Right lung (tissue), 10 donors: ENCODE measurements around the gene ECPAS. TPM values are rescaled to one million over a fixed set of nuclear protein-coding genes. Genes with fewer than 3 reads are reported as not detected.
"Not testable (repeated sequence)": the region's sequence is repeated elsewhere in the genome, so short reads cannot be mapped to it uniquely, and the experiment has no call there.

ENCODE experiments used
- DNase-seq, 2 donors: peaks; one replicate each; pipeline ENCODE4 v3.0.0-alpha.2; 2013
- long read RNA-seq, 8 donors: transcript quantifications; one replicate each; lab custom pipeline, GENCODE V29; 2026
- polyA plus RNA-seq, 5 donors: library from polyadenylated mRNA; unstranded; fragments of 120-200 nt; gene quantifications; one replicate each; pipeline versions ENCODE4 v1.2.1 to v1.2.3, GENCODE V29; 2013; ENCODE audit warnings: inconsistent platforms in 1 of 5, low replicate concordance in 1 of 5; ENCODE audit not compliant: insufficient read length in 5 of 5, insufficient read depth in 1 of 5

Gene ECPAS, protein sequence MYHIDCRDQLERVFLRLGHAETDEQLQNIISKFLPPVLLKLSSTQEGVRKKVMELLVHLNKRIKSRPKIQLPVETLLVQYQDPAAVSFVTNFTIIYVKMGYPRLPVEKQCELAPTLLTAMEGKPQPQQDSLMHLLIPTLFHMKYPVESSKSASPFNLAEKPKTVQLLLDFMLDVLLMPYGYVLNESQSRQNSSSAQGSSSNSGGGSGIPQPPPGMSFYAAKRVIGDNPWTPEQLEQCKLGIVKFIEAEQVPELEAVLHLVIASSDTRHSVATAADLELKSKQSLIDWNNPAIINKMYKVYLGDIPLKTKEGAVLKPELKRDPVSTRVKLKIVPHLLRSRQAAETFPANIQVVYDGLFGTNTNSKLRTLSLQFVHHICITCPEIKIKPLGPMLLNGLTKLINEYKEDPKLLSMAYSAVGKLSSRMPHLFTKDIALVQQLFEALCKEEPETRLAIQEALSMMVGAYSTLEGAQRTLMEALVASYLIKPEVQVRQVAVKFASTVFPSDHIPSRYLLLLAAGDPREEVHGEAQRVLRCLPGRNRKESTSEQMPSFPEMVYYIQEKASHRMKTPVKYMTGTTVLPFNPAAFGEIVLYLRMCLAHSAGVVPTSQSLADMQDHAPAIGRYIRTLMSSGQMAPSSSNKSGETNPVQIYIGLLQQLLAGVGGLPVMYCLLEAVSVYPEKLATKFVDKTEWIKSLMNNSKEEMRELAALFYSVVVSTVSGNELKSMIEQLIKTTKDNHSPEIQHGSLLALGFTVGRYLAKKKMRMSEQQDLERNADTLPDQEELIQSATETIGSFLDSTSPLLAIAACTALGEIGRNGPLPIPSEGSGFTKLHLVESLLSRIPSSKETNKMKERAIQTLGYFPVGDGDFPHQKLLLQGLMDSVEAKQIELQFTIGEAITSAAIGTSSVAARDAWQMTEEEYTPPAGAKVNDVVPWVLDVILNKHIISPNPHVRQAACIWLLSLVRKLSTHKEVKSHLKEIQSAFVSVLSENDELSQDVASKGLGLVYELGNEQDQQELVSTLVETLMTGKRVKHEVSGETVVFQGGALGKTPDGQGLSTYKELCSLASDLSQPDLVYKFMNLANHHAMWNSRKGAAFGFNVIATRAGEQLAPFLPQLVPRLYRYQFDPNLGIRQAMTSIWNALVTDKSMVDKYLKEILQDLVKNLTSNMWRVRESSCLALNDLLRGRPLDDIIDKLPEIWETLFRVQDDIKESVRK (N-terminal part only)
- polyA plus RNA-seq: 10 to 100 TPM; 70.2 to 92.0 (median 84.9) TPM
- long read RNA-seq, donor 1, full-length matches to known transcripts: 1 of 27 reads
- long read RNA-seq, donor 1, partial matches to known transcripts: 26 of 27 reads
- long read RNA-seq, donor 1, other reads (novel, unspliced or antisense): 0 of 27 reads
- long read RNA-seq, donor 2, full-length matches to known transcripts: 1 of 6 reads
- long read RNA-seq, donor 2, partial matches to known transcripts: 5 of 6 reads
- long read RNA-seq, donor 2, other reads (novel, unspliced or antisense): 0 of 6 reads
- long read RNA-seq, donor 3, partial matches to known transcripts: 29 of 29 reads
- long read RNA-seq, donor 3, other reads (novel, unspliced or antisense): 0 of 29 reads
- long read RNA-seq, donor 4, partial matches to known transcripts: 6 of 6 reads
- long read RNA-seq, donor 4, other reads (novel, unspliced or antisense): 0 of 6 reads
- long read RNA-seq, donor 5, full-length matches to known transcripts: 2 of 36 reads
- long read RNA-seq, donor 5, partial matches to known transcripts: 34 of 36 reads
- long read RNA-seq, donor 5, other reads (novel, unspliced or antisense): 0 of 36 reads
- long read RNA-seq, donor 6, partial matches to known transcripts: 34 of 34 reads
- long read RNA-seq, donor 6, other reads (novel, unspliced or antisense): 0 of 34 reads
- long read RNA-seq, donor 7, full-length matches to known transcripts: 1 of 16 reads
- long read RNA-seq, donor 7, partial matches to known transcripts: 15 of 16 reads
- long read RNA-seq, donor 7, other reads (novel, unspliced or antisense): 0 of 16 reads
- long read RNA-seq, donor 8, partial matches to known transcripts: 12 of 12 reads
- long read RNA-seq, donor 8, other reads (novel, unspliced or antisense): 0 of 12 reads

DNA sequence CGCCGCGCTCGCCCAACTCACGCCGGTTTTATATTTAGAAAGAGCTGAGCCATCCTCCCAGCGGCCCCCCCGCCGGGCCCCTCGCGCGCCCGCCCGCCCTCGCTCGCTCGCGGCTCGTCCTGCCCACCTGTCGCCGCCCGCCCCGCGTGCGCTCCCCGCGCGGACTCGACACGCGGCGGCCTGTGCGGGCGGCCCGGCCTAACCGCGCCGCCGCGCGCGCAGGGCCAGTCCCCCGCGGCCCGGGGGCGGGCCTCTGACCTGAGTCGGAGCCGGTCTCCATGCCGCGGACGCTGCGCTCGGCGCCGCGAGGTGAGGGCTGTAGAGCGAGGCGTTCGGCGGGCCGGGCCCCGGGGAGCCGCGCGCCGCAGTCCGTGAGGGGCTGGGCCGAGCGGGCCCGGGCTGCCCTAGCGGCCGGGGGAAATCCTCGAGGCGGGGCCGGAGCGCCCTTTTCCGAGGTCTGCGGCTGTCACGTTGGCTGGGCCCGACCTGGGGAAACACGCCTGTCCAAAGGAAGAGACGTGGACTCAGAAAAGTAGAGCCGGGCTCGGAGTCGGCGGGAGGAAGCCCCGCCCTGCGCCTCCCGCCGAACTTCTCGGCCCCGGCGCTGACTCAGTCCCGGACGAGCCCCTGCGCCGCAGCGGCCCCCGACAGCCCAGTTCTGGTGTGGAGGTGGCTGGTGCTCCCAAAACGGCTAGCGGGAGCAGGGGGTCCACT lies at the start of gene ECPAS:
ECPAS (minus strand) TSS at position 526 of the 714 bp plus-strand sequence. CDS start 11,465 bp downstream, outside the sequence.
- peak; percentile 65 to 67 for DNase-seq

DNA sequence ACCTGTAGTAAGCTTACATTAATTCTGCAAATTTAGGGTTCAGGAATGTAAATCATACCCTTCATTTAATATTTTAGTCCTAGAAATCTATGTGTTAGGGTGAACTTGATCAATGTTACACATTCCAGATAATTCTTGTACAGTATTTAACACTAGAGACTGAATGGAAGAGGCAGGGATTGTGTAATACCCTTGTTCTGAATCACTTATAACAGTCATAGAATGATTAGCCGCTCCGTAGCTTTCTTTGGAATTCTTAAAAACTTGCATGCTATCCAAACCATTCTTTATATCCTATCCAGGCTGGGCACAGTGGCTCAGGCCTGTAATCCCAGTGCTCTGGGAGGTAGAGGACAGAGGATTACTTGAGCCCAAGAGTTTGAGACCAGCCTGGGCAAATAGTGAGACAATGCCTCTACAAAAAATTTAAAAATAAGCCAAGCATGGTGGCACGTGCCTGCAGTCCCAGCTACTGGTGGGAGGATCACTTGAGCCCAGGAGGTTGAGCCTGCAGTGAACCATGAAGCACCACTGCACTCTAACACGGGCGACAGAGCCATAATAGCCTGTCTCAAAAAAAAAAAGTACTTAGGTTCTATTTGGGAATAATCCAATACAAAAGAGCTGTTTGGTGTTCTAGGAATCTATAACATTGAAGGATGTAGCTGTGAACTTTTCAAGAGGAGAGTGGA lies 49.1 kb upstream of the ECPAS start:
- no peak for DNase-seq

DNA sequence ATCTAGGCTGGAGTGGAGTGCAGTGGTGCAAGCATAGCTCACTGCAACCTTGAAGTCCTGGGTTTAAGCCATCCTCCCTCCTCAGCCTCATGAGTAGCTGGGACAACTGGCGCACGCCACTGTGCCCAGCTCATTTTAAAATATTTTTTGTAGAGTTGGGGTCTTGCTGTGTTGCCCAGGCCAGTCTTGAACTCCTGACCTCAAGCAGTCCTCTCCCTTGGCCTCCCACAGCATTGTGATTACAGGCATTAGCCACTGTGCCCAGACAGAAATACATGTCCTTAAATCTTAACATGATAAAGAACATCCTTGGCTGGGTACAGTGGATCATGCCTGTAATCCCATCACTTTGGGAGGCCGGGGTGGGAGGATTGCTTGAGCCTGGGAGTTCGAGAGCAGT lies 47.5 kb upstream of the ECPAS start:
- no peak for DNase-seq

DNA sequence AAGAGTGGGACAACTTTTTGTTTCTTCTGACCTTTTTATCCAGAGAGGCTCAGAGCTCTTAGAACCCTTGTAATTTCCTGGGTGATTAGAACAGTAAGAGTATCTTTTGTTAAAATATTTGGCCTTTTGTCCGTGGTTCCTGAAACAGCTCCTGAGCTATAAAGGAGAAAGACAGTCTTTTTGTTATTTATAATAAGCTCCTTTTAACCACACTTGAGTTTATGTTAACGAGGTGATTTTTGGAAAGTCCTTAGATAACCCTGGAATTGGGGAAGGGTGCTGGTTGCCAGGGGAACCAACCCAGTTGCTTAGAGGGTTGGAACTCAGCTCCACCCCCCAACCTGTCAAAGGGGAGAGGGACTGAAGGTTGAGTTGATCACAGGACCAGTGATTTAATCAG lies 45.6 kb upstream of the ECPAS start:
- no peak for DNase-seq

DNA sequence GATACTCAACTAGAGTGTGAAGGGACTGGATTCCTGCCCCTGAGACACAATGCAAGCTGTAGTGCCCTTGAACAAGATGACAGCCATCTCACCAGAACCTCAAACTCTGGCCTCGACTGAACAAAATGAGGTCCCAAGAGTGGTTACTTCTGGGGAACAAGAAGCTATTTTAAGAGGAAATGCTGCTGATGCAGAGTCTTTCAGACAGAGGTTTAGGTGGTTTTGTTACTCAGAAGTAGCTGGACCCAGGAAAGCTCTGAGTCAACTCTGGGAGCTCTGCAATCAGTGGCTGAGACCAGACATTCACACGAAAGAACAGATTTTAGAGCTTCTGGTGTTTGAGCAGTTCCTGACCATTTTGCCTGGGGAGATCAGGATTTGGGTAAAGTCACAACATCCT lies 43.2 kb upstream of the ECPAS start:
- DNase-seq: no peak

DNA sequence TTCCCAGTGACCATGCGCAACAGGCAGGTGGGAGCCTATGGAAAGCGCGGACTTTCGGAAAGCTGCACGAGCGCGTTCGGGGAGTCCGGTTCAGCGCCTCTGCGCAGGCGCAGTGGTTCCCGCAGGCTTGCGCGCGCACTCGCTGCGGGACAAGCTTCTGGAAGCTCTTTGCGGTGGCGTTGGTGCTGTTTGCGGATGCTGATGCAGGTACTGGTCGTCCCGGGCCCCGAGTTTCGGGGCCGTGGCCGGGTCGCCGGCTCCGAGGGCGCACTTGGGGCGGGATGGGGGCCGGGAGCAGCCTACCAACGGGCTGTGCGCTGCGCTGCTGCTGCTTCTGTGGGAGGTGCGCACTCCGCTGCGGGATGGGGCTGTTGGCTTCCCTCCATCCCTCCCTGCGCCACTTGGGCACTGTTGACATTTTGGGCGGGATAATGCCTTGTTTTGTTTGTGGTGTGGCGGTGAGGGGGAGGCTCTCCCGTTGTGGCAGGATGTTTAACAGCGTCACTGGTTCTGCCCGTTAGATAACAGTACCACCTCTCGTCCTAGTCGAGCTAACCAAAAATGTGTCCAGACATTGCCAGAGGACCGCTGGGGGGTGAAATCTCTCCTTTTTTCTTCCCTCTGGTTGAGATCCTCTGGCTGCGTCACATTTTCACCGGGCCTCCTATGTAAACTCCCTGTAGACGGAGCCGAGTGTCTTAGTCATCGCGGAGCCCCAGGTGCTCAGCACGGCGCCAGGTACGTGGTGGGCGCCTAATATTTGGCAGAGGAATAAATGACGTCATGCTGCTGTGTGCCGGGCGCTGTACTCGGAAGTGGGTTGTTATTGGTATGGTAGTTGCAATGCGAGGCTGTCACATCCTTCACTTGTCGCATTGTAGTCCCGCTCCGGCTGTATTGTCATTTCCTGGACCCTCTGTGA lies 41.1 kb upstream of the ECPAS start, which contains the start of gene ZNF483:
ZNF483 (plus strand) TSS at position 124 of the 922 bp plus-strand sequence. CDS start 2,217 bp downstream, outside the sequence.
- peak; percentile 81 to 82 for DNase-seq

DNA sequence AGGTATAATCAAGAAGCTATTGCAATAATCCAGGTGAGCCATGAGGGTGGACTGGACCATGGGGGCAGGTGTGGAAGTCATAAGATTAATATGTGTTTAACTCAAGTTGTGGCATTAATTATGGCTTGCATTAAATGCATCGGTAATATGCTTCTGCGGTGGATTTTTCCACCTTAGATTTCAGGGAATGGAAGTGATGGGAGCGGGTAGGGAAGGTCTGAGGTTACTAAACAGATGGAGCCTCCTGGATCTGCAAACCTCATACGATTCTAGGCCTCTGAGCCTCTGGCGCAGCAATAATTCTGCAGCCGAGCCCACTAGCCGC lies 40.5 kb upstream of the ECPAS start:
- no peak for DNase-seq

DNA sequence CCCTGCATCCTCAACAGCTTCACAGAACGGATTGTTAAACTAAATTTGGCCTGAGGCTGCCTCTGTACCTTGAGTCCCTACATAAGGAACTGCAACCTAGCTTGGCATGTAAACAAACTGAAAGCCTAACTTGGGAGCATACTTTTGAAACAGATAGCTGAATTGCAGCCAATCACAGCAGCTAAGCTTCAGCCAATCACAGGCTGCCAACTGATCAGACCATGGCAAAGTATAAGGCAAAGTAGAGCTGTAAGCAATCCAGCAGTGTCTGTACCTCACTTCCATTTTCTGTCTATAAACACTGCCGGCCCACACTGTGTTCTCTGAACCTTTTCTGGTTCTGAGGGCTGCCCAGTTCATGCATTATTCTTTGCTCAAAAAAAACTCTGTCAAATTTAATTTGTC lies 31.9 kb upstream of the ECPAS start:
- DNase-seq: no peak

DNA sequence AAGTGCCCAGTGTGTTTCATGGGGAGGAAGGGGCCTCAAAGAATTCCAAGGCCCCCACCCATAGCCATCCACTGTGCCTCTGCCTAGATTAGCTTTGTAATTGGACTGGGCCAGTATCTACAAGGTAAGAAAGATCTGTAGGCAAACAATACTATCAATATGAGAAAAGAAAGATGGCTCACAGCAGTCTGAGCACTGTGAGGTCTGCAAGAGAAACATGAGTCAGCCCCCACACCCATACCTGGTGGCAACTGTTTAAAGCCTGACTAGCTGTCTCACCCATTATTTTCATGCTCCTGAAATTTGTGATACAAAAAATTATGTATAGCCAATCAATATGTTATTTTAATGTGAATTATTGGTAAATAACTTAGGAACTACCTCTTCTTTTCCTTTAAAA lies 30.8 kb upstream of the ECPAS start:
- DNase-seq: no peak

DNA sequence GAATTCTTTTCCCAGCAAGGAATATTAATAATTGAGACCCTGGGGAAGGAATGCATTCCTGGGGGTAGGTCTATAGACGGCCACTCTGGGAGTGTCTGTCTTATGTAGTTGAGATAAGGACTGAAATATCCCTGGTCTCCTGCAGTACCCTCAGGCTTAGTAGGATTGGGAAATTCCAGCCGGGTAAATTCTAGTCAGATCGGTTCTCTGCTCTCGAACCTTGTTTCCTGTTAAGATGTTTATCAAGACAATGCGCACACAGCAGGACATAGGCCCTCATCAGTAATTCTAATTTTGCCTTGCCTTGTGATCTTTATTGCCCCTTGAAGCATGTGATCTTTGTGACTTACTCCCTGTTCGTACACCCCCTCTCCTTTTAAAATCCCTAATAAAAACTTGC lies 27.4 kb upstream of the ECPAS start:
- DNase-seq: not testable (repeated sequence)

DNA sequence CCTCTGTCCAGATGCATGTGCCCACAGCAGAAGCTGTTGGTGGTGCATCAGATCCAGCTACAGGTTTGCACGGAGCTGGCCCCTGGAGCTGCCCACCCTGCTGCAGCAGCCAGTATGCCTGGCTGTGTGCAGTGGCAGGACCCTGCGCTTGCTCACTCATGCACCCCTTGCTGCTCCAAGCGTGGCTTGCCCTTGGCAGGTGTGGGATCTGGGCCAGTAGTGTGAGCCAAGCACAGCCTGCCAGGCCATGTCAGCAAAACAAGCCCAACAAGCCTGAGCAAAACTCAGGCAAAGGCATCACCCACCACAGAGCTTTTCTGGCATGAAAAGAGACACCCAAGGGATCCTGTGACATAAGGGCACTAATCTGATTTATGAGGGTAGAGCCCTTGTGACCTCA lies 18.3 kb upstream of the ECPAS start:
- no peak for DNase-seq

DNA sequence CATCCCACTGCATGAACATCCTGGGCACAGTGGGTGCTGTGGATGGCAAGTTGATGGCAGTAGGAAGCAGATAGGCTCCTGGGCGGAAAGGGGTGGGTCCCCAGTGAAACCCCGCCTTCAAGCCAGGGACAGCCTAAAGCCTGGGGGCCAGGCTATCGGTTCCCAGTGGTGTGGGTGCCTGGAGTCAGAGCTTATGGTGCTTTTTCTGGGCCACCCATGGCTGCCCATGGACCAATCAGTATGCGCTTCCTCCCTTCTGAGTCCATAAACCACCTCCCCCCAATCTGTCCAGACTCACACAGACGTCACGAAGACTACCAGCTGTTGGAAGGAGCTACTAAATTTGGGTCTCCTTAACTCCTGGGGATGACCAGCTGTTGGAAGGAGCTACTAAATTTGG lies 17.5 kb upstream of the ECPAS start:
- no peak for DNase-seq

DNA sequence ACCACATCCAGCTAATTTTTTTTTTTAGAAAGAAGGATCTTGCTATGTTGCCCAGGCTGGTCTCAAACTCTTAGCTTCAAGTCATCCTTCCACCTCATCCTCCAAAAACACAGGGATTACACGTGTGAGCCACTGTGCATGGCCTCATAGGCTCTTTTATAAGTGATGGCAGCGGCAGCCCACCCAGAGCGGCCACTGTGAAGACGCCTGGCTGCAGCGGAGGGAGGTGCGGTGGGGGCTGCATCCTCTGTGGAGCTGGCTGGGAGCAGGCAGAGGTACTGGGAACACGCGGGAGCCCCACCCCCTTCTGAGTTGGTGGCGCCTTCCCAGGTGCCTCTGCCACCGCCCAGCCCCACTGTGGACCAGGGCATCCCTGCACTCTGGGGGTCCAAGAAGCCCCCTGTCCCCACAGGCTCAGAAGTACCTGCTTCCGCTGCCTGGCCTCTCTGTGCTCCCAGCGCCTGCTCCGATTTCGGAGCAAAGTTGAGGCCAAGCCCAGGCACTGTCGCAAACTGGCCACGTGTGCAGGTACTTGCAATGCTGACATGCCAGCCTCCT lies 16.9 kb upstream of the ECPAS start:
- DNase-seq: no peak

DNA sequence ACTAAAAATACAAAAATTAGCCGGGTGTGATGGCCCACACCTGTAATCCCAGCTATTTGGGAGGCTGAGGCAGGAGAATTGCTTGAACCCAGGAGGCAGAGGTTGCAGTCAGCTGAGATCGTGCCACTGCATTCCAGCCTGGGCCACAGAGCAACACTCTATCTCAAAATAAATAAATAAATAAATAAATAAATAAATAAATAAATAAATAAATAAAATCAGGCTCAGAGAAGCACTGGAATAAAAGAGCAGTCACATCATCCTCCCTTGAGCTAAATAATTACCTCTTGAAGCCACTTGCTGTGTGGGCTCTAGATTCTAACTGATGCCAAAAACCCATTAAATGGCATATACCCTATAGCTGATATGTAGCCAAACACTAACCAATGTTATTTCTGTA lies 13.0 kb upstream of the ECPAS start:
- not testable (repeated sequence) for DNase-seq

DNA sequence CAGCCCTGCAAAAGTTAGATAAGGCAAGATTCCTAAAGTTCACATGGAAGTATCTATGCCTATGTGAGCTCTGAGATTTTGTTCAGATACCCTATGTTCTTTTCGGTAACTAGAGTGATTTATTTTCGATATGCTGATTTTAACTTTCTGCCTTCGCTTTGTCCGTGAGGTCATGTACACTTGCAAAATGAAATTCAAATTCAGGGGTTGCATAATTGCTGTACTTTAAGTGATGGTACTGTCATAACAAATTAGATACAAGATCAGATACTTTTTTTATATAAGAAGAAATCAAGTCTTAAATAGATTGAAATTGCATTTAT lies 350 bp upstream of the ECPAS start:
- no peak for DNase-seq

DNA sequence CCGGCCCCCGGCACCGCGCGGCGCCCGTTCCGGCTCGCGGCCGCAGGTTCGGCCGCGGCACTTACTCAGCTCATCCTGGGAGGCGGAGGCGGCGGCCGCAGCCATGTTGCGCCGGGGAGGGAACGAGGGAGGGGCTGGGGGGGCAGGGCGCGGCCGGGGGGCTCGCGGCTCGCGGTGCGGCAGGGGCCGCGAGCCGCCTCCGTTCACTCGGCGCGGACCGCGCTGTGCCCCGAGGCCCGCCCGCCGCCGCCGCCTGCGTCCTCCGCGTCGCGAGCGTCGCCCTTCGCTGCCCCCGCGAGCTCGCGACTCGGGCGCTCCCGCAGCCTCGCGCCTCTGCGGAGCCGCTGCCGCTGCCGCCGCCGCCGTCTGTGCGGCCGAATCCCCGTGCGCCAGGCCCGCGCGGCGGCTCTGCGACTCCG lies 735 bp downstream of the ECPAS start:
- no peak for DNase-seq

DNA sequence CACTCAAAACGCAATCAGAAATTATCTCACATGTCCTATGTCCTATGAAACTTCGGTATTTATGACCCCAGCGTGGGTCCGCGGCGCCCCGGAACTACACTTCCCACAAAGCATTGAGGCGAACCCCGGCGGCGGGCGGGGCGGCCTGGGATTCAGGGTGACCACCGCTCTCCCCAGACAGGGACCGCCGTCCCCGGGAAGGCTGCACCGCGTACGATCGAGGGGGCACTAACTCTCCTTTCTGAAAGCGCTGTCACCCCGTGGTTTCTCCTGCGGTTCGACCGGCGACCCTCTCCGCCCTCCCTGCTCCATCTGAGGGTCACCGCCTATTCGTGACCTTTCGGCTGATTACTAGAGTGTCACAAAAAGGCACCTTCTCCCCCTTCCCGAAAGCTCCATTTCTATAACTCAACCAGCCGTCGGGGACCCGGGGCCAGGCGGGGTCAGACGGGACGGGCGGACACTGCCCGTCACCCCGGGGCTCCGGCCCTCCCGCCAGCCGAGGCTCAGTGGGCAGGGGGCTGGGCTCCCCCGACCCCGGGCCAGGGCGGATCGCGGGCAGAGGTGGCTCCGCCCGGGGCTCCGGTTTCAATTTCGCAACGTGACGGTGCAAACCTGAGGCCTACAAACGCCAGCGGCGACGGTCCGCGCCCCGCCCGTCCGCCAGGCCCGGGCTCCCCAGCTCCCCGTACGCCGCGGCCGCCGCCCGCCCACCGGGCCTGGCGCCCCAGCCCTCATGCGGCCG lies 1.3 kb downstream of the ECPAS start:
- peak; percentile 61 to 76 for DNase-seq
